Activated CD4-positive, alpha-beta T cell treated with anti-CD3 and anti-CD28 coated beads, Interleukin-10, Interleukin-2, amounts not matched to agents 100 ng/mL and 50 ng/mL, durations not matched to agents 16 hours and 8 hours (primary cell): ENCODE results near the gene ICAM2.
A peak's percentile ranks its signal among the peaks of the same experiment; 100 is the strongest.
"Not testable (repeated sequence)": the region's sequence is repeated elsewhere in the genome, so short reads cannot be mapped to it uniquely, and the experiment has no call there.

ENCODE experiments used
- DNase-seq: peaks from one replicate; pipeline ENCODE4 v3.0.0-alpha.2; 2020

ICAM2 gene

GRCh38 chr17:63996430-63997182 lies 23.8 kb downstream of the ICAM2 start:
- no peak for DNase-seq

GRCh38 chr17:63995626-63996025 lies 24.8 kb downstream of the ICAM2 start:
- no peak for DNase-seq

GRCh38 chr17:63993368-63993985 lies 27.0 kb downstream of the ICAM2 start:
- DNase-seq = no peak

DNA sequence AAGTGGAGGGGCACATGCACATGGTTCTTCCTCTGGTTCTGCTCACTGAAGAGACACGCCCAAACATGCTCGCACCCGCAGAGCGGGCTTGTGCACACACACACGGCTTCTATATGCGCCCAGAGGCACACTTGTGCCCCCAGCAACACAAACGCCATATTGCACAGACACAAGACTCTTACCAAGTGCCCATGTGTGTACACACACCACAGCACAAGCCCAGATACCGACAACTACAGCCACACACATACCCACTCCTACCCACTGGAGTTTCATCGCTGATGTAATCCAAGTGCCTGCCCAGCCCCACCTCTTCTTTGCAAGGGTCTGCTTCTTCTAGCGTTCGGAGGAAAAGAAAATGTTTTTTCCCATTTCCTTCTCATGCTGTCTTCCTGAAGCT lies 28.8 kb downstream of the ICAM2 start:
- no peak for DNase-seq

- no peak for DNase-seq
These were observed 30.6 kb downstream of the ICAM2 start for GRCh38 chr17:63989622-63990345.

DNA sequence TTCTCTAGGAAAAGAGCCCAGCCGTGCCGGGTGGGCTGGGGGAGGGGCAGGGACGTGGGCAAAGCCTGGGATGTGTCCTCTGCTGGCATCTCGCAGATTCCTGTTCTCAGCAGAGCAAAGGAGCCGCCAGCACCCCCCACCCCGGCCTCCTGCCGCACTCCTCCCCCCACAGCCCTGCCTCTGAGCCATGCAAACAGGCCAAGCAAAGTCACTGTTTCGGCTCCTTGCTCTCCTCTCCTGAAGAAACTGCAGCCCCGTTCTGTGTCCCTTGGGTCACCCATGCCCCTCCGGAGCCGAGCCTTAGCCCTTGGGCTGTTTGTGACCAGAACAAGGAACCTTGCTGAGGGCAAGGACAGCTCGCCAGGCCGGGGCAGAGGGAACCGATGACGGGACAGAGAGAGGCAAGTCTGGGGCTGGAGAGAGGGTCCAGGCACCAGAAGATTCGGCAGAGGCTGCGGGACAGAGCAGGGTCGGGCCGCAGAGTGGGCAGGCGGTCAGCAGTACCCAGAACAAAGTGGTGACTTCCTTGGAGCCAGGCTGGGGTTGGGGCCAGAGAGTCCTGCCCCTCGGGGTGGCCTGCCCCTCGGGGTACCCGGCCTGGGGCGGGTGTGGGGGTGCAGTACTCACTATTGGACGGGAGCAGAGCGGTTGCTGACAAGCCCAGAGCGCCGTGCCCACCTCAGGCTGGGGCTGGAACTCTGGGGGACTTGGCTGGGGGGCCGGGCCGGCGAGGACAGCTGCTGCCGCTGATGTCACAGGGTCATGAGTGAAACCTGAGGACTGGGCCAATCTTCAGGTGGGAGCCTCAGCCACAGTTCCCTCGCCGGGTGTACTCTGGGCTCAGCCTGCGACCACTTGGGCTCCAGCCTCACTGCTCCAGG lies 31.5 kb downstream of the ICAM2 start:
- DNase-seq = no peak

GRCh38 chr17:63988127-63988478 lies 32.3 kb downstream of the ICAM2 start:
- DNase-seq = no peak

GRCh38 chr17:63987221-63988126 lies 33.0 kb downstream of the ICAM2 start:
- no peak for DNase-seq

GRCh38 chr17:63986821-63987220 lies 33.6 kb downstream of the ICAM2 start:
- DNase-seq = no peak

DNA sequence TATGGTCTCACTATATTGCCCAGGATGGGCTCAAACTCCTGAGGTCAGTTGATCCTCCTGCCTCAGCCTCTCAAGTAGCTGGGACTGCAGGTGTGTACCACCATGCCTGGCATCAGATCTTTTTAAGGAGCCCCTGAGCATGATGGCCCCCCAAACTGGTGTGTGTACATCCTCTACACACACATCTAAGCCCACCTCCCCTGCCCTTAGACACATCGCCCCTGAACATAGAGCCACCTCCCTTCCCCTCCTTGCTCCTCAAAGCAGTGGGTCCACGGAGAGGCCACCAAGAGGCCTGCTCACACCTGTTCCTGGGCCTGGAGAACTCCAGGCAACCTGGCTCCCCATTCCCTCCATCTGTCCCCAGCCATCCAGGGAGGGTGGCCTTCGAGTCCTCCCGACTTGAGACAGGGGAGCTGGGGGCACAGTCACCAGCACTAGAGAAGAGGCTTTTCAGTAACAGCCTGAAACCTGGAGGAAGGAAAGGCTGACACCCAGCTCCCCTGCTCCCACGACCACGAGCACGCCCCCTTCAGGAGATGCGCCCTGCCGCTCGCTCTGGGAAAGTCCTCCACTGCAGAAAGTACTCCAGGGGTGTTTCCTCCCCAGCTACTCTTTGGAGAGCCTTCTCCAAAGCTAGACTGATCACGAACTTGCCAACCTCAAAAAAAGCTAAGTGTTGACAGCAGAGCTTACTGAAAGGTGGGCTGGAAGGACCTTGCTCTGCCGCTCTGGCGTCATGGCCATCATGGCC lies 34.9 kb downstream of the ICAM2 start:
- no peak for DNase-seq

GRCh38 chr17:63984651-63985386 lies 35.6 kb downstream of the ICAM2 start:
- peak; percentile 78 for DNase-seq

DNA sequence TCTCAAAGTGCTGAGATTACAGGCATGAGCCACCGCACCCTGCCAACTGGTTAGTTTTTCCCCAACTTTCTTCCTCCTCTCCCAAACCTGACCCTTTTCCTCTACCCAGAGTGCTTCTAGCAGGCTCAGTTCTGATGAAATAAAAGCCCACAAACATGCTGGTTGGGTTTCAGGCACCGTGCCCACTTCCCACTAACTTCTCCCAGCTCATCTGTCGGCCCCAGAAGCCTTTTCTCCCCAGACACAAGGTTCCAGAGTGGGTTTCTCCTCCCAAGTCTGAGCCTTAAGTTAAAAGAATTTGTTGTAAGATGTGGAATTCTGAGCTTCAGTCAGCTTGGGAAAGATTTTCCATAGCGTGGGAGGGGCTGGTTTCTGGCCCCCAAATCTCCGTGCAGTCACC lies 36.2 kb downstream of the ICAM2 start:
- no peak for DNase-seq

GRCh38 chr17:63983320-63983719 lies 37.1 kb downstream of the ICAM2 start:
- DNase-seq = no peak

GRCh38 chr17:63982641-63983040 lies 37.8 kb downstream of the ICAM2 start:
- DNase-seq = not testable (repeated sequence)

DNA sequence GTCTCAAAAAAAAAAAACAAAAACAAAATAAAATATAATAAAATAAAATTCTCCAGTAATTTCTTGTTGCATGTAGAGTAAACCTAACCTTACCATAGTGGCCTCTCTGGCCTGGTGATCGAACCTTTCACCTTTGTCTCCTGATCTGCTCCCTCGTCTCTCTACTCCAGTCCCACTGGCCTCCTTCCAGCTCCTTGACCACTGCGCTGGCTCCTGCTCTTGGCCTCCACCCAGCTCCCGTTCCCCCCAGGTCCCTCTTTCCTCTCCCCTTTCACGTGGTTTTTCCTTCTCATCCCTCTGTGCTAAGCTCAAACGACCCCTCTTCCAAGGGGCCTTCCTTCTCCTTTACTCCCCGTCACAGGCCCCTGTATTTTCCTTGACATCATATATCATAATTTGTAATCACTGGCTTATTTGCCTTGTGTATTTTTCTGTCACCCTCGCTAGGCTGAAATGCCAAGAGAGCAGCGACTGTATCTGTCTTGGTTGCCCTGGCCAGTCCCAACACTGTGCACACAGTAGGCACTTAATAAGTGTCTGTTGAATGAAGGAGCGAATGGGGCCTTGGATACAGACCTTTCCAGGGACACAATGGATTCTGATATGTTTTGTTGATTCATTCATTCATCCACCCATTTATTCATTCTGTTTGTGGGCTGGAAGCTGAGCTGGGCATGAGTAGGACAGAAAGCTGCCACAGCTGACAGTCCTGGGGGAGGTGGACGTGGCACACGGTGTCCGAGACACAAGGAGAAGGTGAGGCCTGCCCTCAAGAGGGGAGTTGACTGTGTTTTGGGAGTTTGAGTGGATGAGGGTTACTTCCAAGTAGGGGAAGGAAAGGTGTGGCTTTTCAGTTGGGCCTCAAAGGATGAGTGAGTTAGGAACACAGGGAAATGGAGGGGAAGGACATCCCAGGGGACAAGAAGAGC lies 41.9 kb downstream of the ICAM2 start:
- no peak for DNase-seq

DNA sequence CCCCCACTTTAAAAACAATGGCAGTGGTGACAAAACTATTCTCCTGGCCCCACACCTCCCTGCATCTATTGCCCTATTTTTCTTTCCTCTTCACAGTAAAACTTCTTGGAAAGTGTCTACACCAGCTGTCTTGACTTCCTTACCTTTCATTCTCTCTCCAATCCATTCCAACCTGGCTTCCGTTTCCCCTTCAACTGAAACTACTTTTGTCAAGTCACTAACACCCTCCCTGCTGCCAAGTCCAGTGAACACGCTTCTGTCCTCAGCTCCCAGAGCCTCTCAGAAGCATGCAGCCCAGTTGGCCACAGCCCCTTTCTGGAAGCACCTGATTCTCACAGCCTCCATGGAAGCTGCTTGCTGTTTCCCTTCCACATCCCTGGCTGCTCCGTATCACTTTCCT lies 43.7 kb downstream of the ICAM2 start:
- no peak for DNase-seq

GRCh38 chr17:63975541-63976092 lies 44.8 kb downstream of the ICAM2 start:
- DNase-seq = no peak

- DNase-seq = no peak
These were observed 45.7 kb downstream of the ICAM2 start for GRCh38 chr17:63974594-63975192.
